Activated CD8-positive, alpha-beta memory T cell treated with anti-CD3 and anti-CD28 coated beads, Interleukin-2, amount 10 ng/mL, durations not matched to agents 7 days and 5 days (primary cell): ENCODE measurements around the gene BID. TPM values are rescaled to one million over a fixed set of nuclear protein-coding genes. Genes with fewer than 3 reads are reported as not detected.

ENCODE experiments used
- ATAC-seq: fragments of 150-1000 bp; cut with Tn5 transposase; one replicate; pipeline ENCODE4 v1.10.0; 2021; ENCODE audit warnings: moderate library complexity
- CTCF ChIA-PET: fragments of 350-600 bp; sonication (Branson Sonifier 250); formaldehyde crosslinking; loops from one replicate; lab custom pipeline; 2021; ENCODE audit warnings: antibody characterized with exemption; lab: Charles Lee
- DNase-seq: peaks from one replicate; pipeline ENCODE4 v3.0.0-alpha.2; 2020
- H3K27ac Mint-ChIP-seq: one replicate; pipeline ENCODE4 v1.8.0; 2021; ENCODE audit warnings: mild to moderate bottlenecking, mixed read lengths
- H3K27me3 Mint-ChIP-seq: one replicate; pipeline ENCODE4 v1.8.0; 2021; ENCODE audit warnings: mixed read lengths
- H3K36me3 Mint-ChIP-seq: one replicate; pipeline ENCODE4 v1.8.0; 2021; ENCODE audit warnings: mild to moderate bottlenecking, mixed read lengths
- H3K4me1 Mint-ChIP-seq: one replicate; pipeline ENCODE4 v1.8.0; 2021; ENCODE audit warnings: mixed read lengths
- H3K4me3 Mint-ChIP-seq: one replicate; pipeline ENCODE4 v1.8.0; 2021; ENCODE audit warnings: mild to moderate bottlenecking, moderate library complexity, mixed read lengths
- H3K9me3 Mint-ChIP-seq: one replicate; pipeline ENCODE4 v1.8.0; 2022; ENCODE audit warnings: low read depth, mixed read lengths
- total RNA-seq, 2 experiments: library from RNA; stranded (reverse); gene quantifications; one replicate each; pipeline ENCODE4 v1.2.3, GENCODE V29; 2021

Gene BID
- total RNA-seq, 2 experiments from 2014 or later = 16.4 to 29.2 TPM

DNA sequence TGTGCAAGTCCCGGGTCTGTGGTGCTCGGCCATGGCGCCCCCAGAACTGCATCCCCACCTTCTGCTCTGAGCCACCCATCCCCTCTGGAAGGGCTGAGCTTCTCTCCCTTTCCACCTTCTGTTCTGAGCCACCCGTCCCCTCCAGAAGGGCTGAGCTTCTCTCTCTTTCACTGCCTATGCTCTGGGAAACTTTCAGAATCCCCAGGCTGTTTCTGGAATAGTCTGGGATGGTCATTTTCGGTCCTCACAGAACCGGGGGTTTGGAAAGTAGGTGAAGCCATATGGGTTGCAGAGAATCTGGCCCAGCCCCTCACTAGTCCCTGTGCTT lies 3.4 kb upstream of the BID start:
- CTCF ChIA-PET = interaction anchor here (1.4 to 3.0 kb wide), 5 partner anchors 9 to 298 kb away, joined by 4 to 11 read pairs (median 6); no protein-coding TSS in a partner anchor
- DNase-seq (no peak), ATAC-seq (no peak)
- Mint-ChIP-seq H3K27me3 (peaks cover 25% of the 10 kb centered on the region), H3K4me1 (peaks cover 67% of the 10 kb centered on the region), H3K4me3 (peak overlapping the region; percentile 82), H3K36me3 (peaks cover 7% of the 10 kb centered on the region), H3K9me3 (no peaks in the 10 kb centered on the region), H3K27ac (peak overlapping the region; percentile 89)

- Mint-ChIP-seq H3K9me3 (no peaks in the 10 kb centered on the region), H3K27me3 (peaks cover 30% of the 10 kb centered on the region), H3K4me1 (peaks cover 69% of the 10 kb centered on the region), H3K4me3 (peak overlapping the region; percentile 82), H3K36me3 (peaks cover 7% of the 10 kb centered on the region), H3K27ac (peak overlapping the region; percentile 89)
- CTCF ChIA-PET = interaction anchor here (0.9 to 3.0 kb wide), 7 partner anchors 8 to 299 kb away, joined by 3 to 11 read pairs (median 6); no protein-coding TSS in a partner anchor
- ATAC-seq = peak; percentile 63
- peak; percentile 90 for DNase-seq
Measured at GRCh38 chr22:17777005-17777716, 2.9 kb upstream of the BID start.

DNA sequence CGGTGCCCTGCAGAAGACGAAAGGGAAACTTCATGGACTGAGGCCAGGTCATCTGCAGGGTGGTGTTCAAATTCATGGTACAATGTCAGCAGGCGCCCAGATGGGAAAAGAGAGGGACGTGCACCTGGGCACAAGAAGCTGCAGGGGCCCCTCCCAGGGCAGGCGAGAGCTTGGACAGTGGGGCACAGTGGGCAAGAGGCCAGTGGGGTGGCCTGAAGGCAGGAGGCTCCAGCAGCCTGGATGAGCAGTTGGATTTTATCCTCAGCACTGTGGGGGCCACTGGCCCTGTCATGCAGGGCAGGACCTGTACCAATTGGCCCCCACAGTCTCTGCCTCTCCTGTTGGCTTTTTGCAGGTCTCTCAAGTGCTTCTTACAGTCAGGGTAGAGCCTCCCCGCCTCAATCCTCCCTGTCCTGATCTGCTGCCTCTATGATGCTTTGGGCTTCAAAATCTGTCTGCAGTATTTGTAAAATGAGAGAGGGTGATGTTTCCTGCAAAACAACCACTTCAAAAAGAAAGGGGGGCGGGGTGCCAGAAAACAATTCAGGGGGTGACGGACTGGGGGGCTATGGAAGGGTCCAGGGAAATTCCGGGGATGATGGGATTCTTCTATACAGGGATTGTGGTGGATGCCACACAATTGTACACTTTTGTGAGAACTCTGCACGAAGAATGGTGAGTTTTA lies 1.7 kb upstream of the BID start:
- H3K9me3 Mint-ChIP-seq = no peaks in the 10 kb centered on the region
- ATAC-seq = no peak
- peaks cover 7% of the 10 kb centered on the region for H3K36me3 Mint-ChIP-seq
- H3K27ac Mint-ChIP-seq = peak overlapping the region; percentile 89
- H3K4me1 Mint-ChIP-seq = peaks cover 65% of the 10 kb centered on the region
- H3K4me3 Mint-ChIP-seq = peak overlapping the region; percentile 82
- DNase-seq = no peak
- CTCF ChIA-PET = interaction anchor here (0.9 to 1.6 kb wide), 4 partner anchors 9 to 34 kb away, joined by 3 to 11 read pairs (median 6); no protein-coding TSS in a partner anchor
- peaks cover 39% of the 10 kb centered on the region for H3K27me3 Mint-ChIP-seq

- Mint-ChIP-seq H3K4me3 (peak overlapping the region; percentile 32), H3K27ac (peak overlapping the region; percentile 21), H3K4me1 (peaks cover 59% of the 10 kb centered on the region), H3K36me3 (peaks cover 7% of the 10 kb centered on the region), H3K27me3 (peaks cover 44% of the 10 kb centered on the region), H3K9me3 (no peaks in the 10 kb centered on the region)
- CTCF ChIA-PET = interaction anchor here (5.4 kb wide), 1 partner anchor 32 kb away, joined by 28 read pairs; no protein-coding TSS in a partner anchor
- DNase-seq (no peak), ATAC-seq (no peak)
Measured at GRCh38 chr22:17774926-17775685, 837 bp upstream of the BID start.

DNA sequence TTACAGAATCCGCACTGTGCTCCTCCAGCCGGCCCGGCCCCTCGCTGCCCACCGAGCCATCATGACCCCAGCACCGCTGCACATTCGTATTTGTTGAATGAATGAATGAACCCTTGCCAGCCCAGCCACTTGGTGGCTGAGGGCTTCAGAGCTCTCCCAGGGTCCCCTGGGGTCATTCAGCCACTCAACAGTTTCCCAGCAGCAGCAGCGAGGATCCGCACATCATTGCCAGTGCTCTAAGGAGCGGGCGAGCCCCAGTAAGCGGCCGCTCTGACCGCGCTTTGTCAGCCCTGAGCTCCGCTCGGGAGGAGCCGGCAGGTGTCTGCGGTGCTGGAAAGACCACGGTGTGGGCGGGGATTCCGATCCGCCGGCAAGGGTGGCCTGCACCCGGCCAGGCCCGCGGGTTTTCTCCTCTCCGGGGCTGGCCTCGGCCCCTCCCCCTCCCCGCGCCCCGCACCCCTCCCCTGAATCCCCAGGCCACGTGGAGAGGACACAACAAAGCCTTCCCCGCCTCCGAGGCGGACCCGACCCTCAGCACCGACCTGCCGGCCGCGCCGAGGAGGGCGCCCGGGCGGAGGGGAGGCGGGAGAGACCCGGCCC lies 563 bp downstream of the BID start:
- H3K4me3 Mint-ChIP-seq = peak overlapping the region; percentile 71
- no peaks in the 10 kb centered on the region for H3K9me3 Mint-ChIP-seq
- peaks cover 49% of the 10 kb centered on the region for H3K27me3 Mint-ChIP-seq
- DNase-seq = peak; percentile 81
- ATAC-seq = peak; percentile 60
- H3K27ac Mint-ChIP-seq = no peak overlapping the region
- CTCF ChIA-PET = interaction anchor here (1.4 to 5.4 kb wide), 4 partner anchors 10 to 30 kb away, joined by 3 to 28 read pairs (median 6); no protein-coding TSS in a partner anchor
- peaks cover 3% of the 10 kb centered on the region for H3K36me3 Mint-ChIP-seq
- H3K4me1 Mint-ChIP-seq = peaks cover 45% of the 10 kb centered on the region

DNA sequence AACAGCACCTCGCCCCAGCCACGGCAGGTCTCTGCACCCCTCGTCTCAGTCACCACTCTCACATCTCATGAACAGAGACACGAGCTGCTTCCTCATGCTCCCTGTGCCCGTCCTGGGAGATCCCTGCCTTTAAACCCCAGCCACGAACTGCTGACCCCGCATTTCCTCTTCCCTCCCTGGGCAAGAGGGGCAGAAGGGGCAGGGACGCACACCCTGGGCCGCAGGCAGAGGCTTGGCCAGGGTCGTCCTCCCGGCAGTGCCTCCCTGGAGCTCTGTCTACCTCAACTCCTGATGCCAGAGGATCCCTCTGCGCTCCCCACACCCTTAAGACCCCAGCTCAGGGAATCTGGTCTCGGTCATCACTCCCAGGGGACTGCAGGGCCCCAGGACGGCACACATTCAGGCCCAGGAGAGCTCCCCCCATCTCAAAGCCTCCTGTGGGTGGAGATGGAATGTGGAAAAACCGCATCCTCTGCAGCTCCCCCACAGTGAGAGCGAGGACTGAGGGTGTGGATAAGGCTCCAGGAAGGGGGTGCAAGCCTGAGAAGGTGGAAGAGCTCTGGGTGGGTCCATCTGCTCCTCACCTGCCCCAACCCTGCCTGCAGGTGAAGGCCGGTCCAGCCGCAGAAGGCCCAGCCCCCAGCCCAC lies 1.2 kb downstream of the BID start:
- Mint-ChIP-seq H3K4me3 (peak overlapping the region; percentile 71), H3K4me1 (peaks cover 39% of the 10 kb centered on the region), H3K36me3 (peaks cover 3% of the 10 kb centered on the region), H3K9me3 (no peaks in the 10 kb centered on the region), H3K27me3 (peaks cover 49% of the 10 kb centered on the region), H3K27ac (no peak overlapping the region)
- CTCF ChIA-PET = interaction anchor here (1.4 to 5.4 kb wide), 4 partner anchors 11 to 30 kb away, joined by 3 to 28 read pairs (median 6); no protein-coding TSS in a partner anchor
- DNase-seq (no peak), ATAC-seq (no peak)

DNA sequence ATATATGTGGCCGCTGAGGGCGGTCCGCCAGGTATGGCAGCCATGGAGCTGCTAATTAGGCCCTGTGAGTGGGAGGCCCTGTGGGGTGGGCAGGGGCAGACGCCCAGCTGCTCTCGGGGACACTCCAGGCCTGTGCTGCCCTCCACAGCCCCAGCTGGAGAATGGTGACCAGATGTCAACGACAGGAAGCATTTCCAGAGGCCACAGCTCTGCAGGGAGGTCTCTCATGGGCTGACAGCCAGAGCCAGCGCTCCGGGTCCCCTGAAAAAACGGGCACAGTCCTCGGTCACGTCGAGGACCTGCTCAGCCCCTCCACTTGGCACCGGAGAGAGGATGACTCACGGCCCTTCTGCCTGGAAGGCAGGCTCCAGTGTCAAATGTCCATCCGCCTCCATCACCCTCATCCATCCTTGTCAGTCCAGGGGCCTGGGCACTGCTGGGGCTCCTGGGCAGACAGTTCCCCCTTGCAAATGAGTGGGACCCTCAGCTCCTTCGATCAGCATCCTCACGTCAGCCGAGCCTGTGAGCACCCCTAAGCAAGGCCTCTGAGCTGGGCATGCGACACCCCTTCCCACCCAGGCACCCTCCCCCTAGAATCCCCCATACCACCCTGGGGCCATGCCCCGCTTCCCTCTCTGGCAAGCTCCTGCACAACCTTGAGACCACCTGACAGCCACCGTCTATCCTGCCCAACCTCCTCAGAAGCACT lies 1.9 kb downstream of the BID start:
- Mint-ChIP-seq H3K4me3 (peak overlapping the region; percentile 32), H3K4me1 (peaks cover 41% of the 10 kb centered on the region), H3K36me3 (peaks cover 2% of the 10 kb centered on the region), H3K27ac (no peak overlapping the region), H3K9me3 (no peaks in the 10 kb centered on the region), H3K27me3 (peaks cover 53% of the 10 kb centered on the region)
- CTCF ChIA-PET = interaction anchor here (1.4 to 5.4 kb wide), 3 partner anchors 13 to 29 kb away, joined by 5 to 28 read pairs (median 6); no protein-coding TSS in a partner anchor
- no peak for ATAC-seq
- DNase-seq = no peak

DNA sequence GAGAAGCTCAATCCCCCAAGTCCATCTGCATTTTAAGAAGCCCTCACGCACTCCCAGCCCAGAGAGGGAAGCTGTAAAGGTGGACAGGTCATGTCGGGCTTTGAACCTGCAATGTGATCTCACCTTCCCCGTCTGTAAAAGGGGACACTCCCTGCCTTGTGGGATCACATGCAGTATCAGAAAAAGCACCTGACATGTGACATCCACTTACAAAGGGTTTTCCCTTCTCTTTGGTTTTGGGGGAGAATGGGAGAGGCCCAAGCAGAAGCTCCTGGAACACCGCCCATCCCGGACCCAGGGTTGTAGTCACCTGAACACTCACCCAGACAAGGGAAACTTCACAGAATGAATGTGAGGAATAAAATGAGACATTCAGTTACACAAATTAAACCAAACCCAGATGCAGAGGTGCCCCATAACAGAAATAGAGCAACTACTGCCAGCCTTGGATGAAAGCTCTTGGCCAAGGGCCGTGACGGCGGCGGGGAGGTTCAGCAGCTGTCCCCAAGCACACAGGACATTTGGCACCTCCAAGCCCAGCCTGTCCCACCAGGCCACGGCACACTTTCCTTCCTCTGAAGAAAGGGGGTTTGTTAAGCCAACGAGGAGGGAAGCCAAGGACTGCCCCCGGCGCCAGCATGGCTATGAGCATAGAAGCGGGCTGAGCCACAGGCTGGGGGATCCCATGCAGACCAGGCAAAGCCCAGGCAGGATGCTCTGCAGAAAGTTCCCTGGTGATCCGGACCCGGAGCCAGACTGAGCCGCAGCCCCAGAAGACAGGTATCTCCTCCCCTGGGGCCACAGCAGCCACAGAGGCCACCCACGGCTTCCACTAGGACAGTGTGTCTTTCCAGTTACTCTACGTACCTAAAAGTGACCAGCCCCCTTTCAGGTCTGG lies 3.8 kb downstream of the BID start:
- H3K27me3 Mint-ChIP-seq = peaks cover 52% of the 10 kb centered on the region
- H3K36me3 Mint-ChIP-seq = peaks cover 2% of the 10 kb centered on the region
- no peak overlapping the region for H3K4me3 Mint-ChIP-seq
- CTCF ChIA-PET = interaction anchor here (0.6 to 5.4 kb wide), 3 partner anchors 15 to 371 kb away, joined by 3 to 28 read pairs (median 3); no protein-coding TSS in a partner anchor
- DNase-seq (no peak), ATAC-seq (no peak)
- H3K4me1 Mint-ChIP-seq = peaks cover 34% of the 10 kb centered on the region
- no peak overlapping the region for H3K27ac Mint-ChIP-seq
- no peaks in the 10 kb centered on the region for H3K9me3 Mint-ChIP-seq

DNA sequence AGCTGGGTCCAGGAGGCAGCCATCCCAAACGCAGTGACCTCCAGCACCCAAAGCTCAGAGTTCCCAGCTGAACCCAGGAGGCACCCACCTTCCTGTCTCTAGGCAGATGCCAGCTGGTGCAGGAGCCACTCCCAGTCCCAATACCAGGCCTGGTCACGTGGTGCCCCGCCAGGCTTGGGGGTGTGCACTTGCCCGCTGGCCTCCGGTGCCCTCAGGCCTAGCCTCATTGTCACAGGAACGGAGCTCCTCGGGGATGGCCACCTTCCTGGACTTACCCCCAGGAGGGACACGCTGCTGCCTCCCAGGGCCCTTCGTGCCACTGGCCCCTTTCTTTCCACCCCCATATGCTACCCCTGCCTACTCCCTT lies 4.6 kb downstream of the BID start:
- Mint-ChIP-seq H3K4me1 (peaks cover 31% of the 10 kb centered on the region), H3K9me3 (no peaks in the 10 kb centered on the region), H3K27me3 (peaks cover 56% of the 10 kb centered on the region), H3K4me3 (no peak overlapping the region), H3K27ac (no peak overlapping the region), H3K36me3 (peaks cover 2% of the 10 kb centered on the region)
- CTCF ChIA-PET = interaction anchor here (1.6 to 5.4 kb wide), 2 partner anchors 15 to 26 kb away, joined by 3 to 28 read pairs; no protein-coding TSS in a partner anchor
- ATAC-seq = no peak
- no peak for DNase-seq

- DNase-seq (no peak), ATAC-seq (no peak)
- Mint-ChIP-seq H3K27ac (no peak overlapping the region), H3K4me1 (peaks cover 35% of the 10 kb centered on the region), H3K9me3 (no peaks in the 10 kb centered on the region), H3K27me3 (peaks cover 61% of the 10 kb centered on the region), H3K4me3 (no peak overlapping the region), H3K36me3 (peaks cover 2% of the 10 kb centered on the region)
- CTCF ChIA-PET = interaction anchor here (1.3 to 1.6 kb wide), 2 partner anchors 15 to 16 kb away, joined by 3 read pairs; no protein-coding TSS in a partner anchor
Measured at GRCh38 chr22:17769013-17769715, 5.1 kb downstream of the BID start.
